Measurements from ENCODE around the gene NDC80. TPM values are rescaled to one million over a fixed set of nuclear protein-coding genes. Genes with fewer than 3 reads are reported as not detected.

Gene NDC80
- total RNA-seq, 1 experiment from 2014 or later, result 36.0 TPM

- ChIA-PET CTCF (no interaction called here), POLR2A (no interaction called here)
- Histone ChIP-seq H3K27ac (ENCODE audit: low read length) (no peak overlapping the region), H3K9me3 (ENCODE audit: control insufficient read depth, insufficient read depth, low read depth, low read length) (no peaks in the 10 kb centered on the region), H3K36me3 (ENCODE audit: control insufficient read depth, insufficient read depth, low read length) (peaks cover 9% of the 10 kb centered on the region), H3K4me3 (ENCODE audit: low read depth in 2 of 2, low read length in 2 of 2) (no peak overlapping the region), H3K4me1 (ENCODE audit: control insufficient read depth, insufficient read depth, low read length) (peaks cover 8% of the 10 kb centered on the region; the same call in 1 of the 2 replicates), H3K27me3 (ENCODE audit: control insufficient read depth, insufficient read depth, low read length) (no peaks in the 10 kb centered on the region)
- TF ChIP-seq POLR2AphosphoS5 (IDR thresholded peaks at IDR 0.05; ENCODE audit: low read depth, low read length) (no peak), REST (IDR thresholded peaks at IDR 0.05; ENCODE audit: insufficient read depth in 1 of 2, low read depth in 2 of 2, low read length in 1 of 2) (no peak)
- in situ Hi-C loops (cut with HindIII; ENCODE audit: low pct_unique_long_range_greater_than_20kb, low sequenced_read_pairs), result no loop called here
- DNase-seq (ENCODE audit: low read depth, low spot score) (no peak), ATAC-seq (no peak)
- BruUV-seq (replicated peaks), result no TSS peak
- intact Hi-C loops (cut with micrococcal nuclease; ENCODE audit: unreplicated experiment), result no loop called here
Measured at GRCh38 chr18:2662990-2663389, 91.6 kb downstream of the NDC80 start.

Other genes starting within 250 kb of the NDC80 start
- 9.6 TPM for gene METTL4, start 52 bp upstream of the NDC80 start, total RNA-seq (2021; ENCODE audit: unreplicated experiment)
- gene SMCHD1, start 84.2 kb downstream of the NDC80 start, total RNA-seq (2021; ENCODE audit: unreplicated experiment), result 40.9 TPM

Data from Panc1 (cell line).